GM23338 (cell line): ENCODE data around the gene RNF13. TPM values are rescaled to one million over a fixed set of nuclear protein-coding genes. Genes with fewer than 3 reads are reported as not detected.

Experiments used
- ATAC-seq: fragments of 200-7000 bp; cut with Tn5 transposase; 3 replicates; pipeline ENCODE4 v1.9.1; 2020
- DNase-seq: peaks from one replicate; pipeline ENCODE4 v3.0.0-alpha.2; 2015; ENCODE audit warnings: low spot score
- H2AFZ ChIP-seq: fragments of 200-600 bp; sonication (generic); 2 replicates; pipeline ENCODE4 v1.8.0; 2016; ENCODE audit warnings: antibody characterized with exemption, mild to moderate bottlenecking, moderate library complexity
- H3F3A ChIP-seq: fragments of 200-600 bp; sonication (generic); replicated peaks from 2 replicates; pipeline ENCODE4 v1.8.0; 2017; ENCODE audit warnings: antibody characterized with exemption, mixed run types, low read depth
- H3K27ac ChIP-seq: fragments of 200-600 bp; sonication (generic); 2 replicates; pipeline ENCODE4 v1.6.1; 2016; ENCODE audit warnings: low read depth
- H3K27me3 ChIP-seq: fragments of 200-600 bp; sonication (generic); 2 replicates; pipeline ENCODE4 v1.8.0; 2016; ENCODE audit warnings: mild to moderate bottlenecking, mixed run types, moderate library complexity; ENCODE audit not compliant: insufficient read depth
- H3K36me3 ChIP-seq: fragments of 200-600 bp; sonication (generic); 2 replicates; pipeline ENCODE4 v1.8.0; 2016; ENCODE audit warnings: mild to moderate bottlenecking; ENCODE audit not compliant: insufficient read depth
- H3K4me1 ChIP-seq: fragments of 200-600 bp; sonication (generic); 2 replicates; pipeline ENCODE4 v1.8.0; 2016; ENCODE audit warnings: mild to moderate bottlenecking, moderate library complexity; ENCODE audit not compliant: insufficient read depth
- H3K4me2 ChIP-seq: fragments of 200-600 bp; sonication (generic); 2 replicates; pipeline ENCODE4 v1.7.1; 2017; ENCODE audit warnings: mixed run types
- H3K4me3 ChIP-seq: fragments of 200-600 bp; sonication (generic); 2 replicates; pipeline ENCODE4 v1.6.1; 2016; ENCODE audit warnings: mixed run types
- H3K79me2 ChIP-seq: fragments of 200-600 bp; sonication (generic); replicated peaks from 2 replicates; pipeline ENCODE4 v1.8.0; 2017; ENCODE audit warnings: mild to moderate bottlenecking; ENCODE audit not compliant: insufficient read depth
- H3K9me2 ChIP-seq: fragments of 200-600 bp; sonication (generic); 2 replicates; pipeline ENCODE4 v1.8.0; 2017; ENCODE audit not compliant: insufficient read depth
- H4K20me1 ChIP-seq: fragments of 200-600 bp; sonication (generic); replicated peaks from 2 replicates; pipeline ENCODE4 v1.8.0; 2017; ENCODE audit warnings: mild to moderate bottlenecking; ENCODE audit not compliant: insufficient read depth
- H3K27ac Mint-ChIP-seq: 2 replicates; pipeline ENCODE4 v1.8.0; 2020; ENCODE audit warnings: inconsistent platforms, mild to moderate bottlenecking, moderate library complexity, mixed read lengths
- H3K27me3 Mint-ChIP-seq: 3 replicates; pipeline ENCODE4 v1.8.0; 2022; ENCODE audit warnings: low read depth, mild to moderate bottlenecking, moderate library complexity, mixed read lengths, inconsistent platforms; ENCODE audit not compliant: insufficient read depth, poor library complexity
- H3K36me3 Mint-ChIP-seq: 3 replicates; pipeline ENCODE4 v1.8.0; 2021; ENCODE audit warnings: low read depth, mild to moderate bottlenecking, inconsistent platforms, moderate library complexity, mixed read lengths
- H3K4me1 Mint-ChIP-seq: 3 replicates; pipeline ENCODE4 v1.8.0; 2020; ENCODE audit warnings: mild to moderate bottlenecking, inconsistent platforms, mixed read lengths
- H3K4me3 Mint-ChIP-seq: 3 replicates; pipeline ENCODE4 v1.8.0; 2021; ENCODE audit warnings: moderate library complexity, mild to moderate bottlenecking, inconsistent platforms, mixed read lengths
- H3K9me3 Mint-ChIP-seq: 3 replicates; pipeline ENCODE4 v1.8.0; 2020; ENCODE audit warnings: moderate library complexity, mild to moderate bottlenecking, inconsistent platforms, mixed read lengths
- EZH2 ChIP-seq: fragments of 200-600 bp; sonication (generic); IDR thresholded peaks from one replicate; pipeline ENCODE4 v1.8.0; 2017; ENCODE audit warnings: antibody characterized with exemption, mild to moderate bottlenecking, low read depth; ENCODE audit not compliant: unreplicated experiment
- EZH2phosphoT487 ChIP-seq: fragments of 200-600 bp; sonication (generic); IDR thresholded peaks from one replicate; pipeline ENCODE4 v1.8.1; 2018; ENCODE audit warnings: antibody characterized with exemption; ENCODE audit not compliant: unreplicated experiment
- NANOG ChIP-seq: IDR thresholded peaks from 2 replicates; pipeline ENCODE4 v1.6.1; 2016; ENCODE audit warnings: antibody characterized with exemption, borderline replicate concordance
- POLR2AphosphoS5 ChIP-seq: IDR thresholded peaks from 2 replicates; pipeline ENCODE4 v1.6.1; 2016; ENCODE audit warnings: antibody characterized with exemption, low read depth
- ZNF331 ChIP-seq: fragments of 250-450 bp; sonication (Bioruptor Pico); IDR thresholded peaks from 2 replicates; pipeline ENCODE4 v1.5.0; 2020; ENCODE audit warnings: low read depth, mild to moderate bottlenecking, moderate library complexity
- polyA plus RNA-seq: library from polyadenylated mRNA; unstranded; fragments of >200 nt; fragmentation: Nextera tagmentation; extraction: Ambion mirVana; gene quantifications from 2 replicates; pipeline ENCODE4 v1.2.1, GENCODE V29; 2016
- total RNA-seq: library from RNA; depleted of rRNA; stranded (reverse); fragments of >200 nt; shearing (Covaris generic); gene quantifications from 2 replicates; pipeline ENCODE4 v1.2.3, GENCODE V29; 2014
- TF ChIP-seq, protein P1 (sequence below): IDR thresholded peaks from one replicate; pipeline ENCODE4 v1.6.1; 2018; ENCODE audit warnings: antibody characterized with exemption; ENCODE audit not compliant: unreplicated experiment
- TF ChIP-seq, protein P2 (sequence below), 2 experiments: fragments of 200-600 bp in 1 of 2; sonication (generic) in 1 of 2; conservative IDR thresholded peaks; 2 replicates each; pipeline versions ENCODE4 v1.5.1 to v1.6.1; 2016 to 2017; ENCODE audit warnings: antibody characterized with exemption in 2 of 2, low read depth in 2 of 2, mild to moderate bottlenecking in 2 of 2, moderate library complexity in 1 of 2
- TF ChIP-seq, protein P3 (sequence below): IDR thresholded peaks from 2 replicates; pipeline ENCODE4 v1.6.1; 2016; ENCODE audit warnings: antibody characterized with exemption
- TF ChIP-seq, protein P4 (sequence below): fragments of 250-450 bp; sonication (Bioruptor Pico); IDR thresholded peaks from 2 replicates; pipeline ENCODE4 v1.5.0; 2020; ENCODE audit warnings: mild to moderate bottlenecking, moderate library complexity

The RNF13 gene
- total and polyA plus RNA-seq, 2 experiments from 2014 or later = 46.3 to 101 TPM

DNA sequence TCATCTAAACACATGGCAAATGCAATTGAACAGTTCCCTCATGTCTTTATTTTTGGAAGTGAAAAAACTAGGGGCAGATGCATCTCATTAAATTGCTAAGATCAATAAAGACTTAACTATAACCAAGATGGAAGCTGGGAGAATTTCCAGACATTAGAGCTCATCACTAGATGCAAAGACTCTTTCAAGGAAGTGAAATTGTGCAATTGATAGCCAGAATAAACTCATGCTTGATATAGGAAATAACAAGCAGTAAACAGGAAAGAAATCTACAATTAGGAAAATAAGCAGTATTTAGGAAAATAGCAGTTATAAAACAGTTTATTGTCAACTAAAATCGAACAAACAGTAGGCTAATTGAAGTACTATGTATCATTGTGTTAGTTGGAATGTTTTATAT, 11.8 kb upstream of the RNF13 start:
- Histone ChIP-seq H3K79me2 (no peaks in the 10 kb centered on the region), H3K27me3 (no peaks in the 10 kb centered on the region), H3K4me1 (no peaks in the 10 kb centered on the region), H3F3A (no peaks in the 10 kb centered on the region), H2AFZ (peak overlapping the region; percentile 2; the same call in 1 of the 2 replicates), H3K27ac (no peak overlapping the region), H4K20me1 (no peaks in the 10 kb centered on the region), H3K4me2 (no peak overlapping the region), H3K36me3 (no peaks in the 10 kb centered on the region), H3K4me3 (no peak overlapping the region), H3K9me2 (no peaks in the 10 kb centered on the region)
- peaks cover 2% of the 10 kb centered on the region for H3K27me3 Mint-ChIP-seq
- TF ChIP-seq, protein P1, sequence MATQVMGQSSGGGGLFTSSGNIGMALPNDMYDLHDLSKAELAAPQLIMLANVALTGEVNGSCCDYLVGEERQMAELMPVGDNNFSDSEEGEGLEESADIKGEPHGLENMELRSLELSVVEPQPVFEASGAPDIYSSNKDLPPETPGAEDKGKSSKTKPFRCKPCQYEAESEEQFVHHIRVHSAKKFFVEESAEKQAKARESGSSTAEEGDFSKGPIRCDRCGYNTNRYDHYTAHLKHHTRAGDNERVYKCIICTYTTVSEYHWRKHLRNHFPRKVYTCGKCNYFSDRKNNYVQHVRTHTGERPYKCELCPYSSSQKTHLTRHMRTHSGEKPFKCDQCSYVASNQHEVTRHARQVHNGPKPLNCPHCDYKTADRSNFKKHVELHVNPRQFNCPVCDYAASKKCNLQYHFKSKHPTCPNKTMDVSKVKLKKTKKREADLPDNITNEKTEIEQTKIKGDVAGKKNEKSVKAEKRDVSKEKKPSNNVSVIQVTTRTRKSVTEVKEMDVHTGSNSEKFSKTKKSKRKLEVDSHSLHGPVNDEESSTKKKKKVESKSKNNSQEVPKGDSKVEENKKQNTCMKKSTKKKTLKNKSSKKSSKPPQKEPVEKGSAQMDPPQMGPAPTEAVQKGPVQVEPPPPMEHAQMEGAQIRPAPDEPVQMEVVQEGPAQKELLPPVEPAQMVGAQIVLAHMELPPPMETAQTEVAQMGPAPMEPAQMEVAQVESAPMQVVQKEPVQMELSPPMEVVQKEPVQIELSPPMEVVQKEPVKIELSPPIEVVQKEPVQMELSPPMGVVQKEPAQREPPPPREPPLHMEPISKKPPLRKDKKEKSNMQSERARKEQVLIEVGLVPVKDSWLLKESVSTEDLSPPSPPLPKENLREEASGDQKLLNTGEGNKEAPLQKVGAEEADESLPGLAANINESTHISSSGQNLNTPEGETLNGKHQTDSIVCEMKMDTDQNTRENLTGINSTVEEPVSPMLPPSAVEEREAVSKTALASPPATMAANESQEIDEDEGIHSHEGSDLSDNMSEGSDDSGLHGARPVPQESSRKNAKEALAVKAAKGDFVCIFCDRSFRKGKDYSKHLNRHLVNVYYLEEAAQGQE = no peak
- TF ChIP-seq NANOG = no peak
- TF ChIP-seq, protein P2, sequence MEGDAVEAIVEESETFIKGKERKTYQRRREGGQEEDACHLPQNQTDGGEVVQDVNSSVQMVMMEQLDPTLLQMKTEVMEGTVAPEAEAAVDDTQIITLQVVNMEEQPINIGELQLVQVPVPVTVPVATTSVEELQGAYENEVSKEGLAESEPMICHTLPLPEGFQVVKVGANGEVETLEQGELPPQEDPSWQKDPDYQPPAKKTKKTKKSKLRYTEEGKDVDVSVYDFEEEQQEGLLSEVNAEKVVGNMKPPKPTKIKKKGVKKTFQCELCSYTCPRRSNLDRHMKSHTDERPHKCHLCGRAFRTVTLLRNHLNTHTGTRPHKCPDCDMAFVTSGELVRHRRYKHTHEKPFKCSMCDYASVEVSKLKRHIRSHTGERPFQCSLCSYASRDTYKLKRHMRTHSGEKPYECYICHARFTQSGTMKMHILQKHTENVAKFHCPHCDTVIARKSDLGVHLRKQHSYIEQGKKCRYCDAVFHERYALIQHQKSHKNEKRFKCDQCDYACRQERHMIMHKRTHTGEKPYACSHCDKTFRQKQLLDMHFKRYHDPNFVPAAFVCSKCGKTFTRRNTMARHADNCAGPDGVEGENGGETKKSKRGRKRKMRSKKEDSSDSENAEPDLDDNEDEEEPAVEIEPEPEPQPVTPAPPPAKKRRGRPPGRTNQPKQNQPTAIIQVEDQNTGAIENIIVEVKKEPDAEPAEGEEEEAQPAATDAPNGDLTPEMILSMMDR (conservative IDR thresholded peaks at IDR 0.05; ENCODE audit: low read depth in 2 of 2) = no peak
- no peak for TF ChIP-seq POLR2AphosphoS5
- TF ChIP-seq, protein P3, sequence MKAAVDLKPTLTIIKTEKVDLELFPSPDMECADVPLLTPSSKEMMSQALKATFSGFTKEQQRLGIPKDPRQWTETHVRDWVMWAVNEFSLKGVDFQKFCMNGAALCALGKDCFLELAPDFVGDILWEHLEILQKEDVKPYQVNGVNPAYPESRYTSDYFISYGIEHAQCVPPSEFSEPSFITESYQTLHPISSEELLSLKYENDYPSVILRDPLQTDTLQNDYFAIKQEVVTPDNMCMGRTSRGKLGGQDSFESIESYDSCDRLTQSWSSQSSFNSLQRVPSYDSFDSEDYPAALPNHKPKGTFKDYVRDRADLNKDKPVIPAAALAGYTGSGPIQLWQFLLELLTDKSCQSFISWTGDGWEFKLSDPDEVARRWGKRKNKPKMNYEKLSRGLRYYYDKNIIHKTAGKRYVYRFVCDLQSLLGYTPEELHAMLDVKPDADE = no peak
- TF ChIP-seq, protein P4, sequence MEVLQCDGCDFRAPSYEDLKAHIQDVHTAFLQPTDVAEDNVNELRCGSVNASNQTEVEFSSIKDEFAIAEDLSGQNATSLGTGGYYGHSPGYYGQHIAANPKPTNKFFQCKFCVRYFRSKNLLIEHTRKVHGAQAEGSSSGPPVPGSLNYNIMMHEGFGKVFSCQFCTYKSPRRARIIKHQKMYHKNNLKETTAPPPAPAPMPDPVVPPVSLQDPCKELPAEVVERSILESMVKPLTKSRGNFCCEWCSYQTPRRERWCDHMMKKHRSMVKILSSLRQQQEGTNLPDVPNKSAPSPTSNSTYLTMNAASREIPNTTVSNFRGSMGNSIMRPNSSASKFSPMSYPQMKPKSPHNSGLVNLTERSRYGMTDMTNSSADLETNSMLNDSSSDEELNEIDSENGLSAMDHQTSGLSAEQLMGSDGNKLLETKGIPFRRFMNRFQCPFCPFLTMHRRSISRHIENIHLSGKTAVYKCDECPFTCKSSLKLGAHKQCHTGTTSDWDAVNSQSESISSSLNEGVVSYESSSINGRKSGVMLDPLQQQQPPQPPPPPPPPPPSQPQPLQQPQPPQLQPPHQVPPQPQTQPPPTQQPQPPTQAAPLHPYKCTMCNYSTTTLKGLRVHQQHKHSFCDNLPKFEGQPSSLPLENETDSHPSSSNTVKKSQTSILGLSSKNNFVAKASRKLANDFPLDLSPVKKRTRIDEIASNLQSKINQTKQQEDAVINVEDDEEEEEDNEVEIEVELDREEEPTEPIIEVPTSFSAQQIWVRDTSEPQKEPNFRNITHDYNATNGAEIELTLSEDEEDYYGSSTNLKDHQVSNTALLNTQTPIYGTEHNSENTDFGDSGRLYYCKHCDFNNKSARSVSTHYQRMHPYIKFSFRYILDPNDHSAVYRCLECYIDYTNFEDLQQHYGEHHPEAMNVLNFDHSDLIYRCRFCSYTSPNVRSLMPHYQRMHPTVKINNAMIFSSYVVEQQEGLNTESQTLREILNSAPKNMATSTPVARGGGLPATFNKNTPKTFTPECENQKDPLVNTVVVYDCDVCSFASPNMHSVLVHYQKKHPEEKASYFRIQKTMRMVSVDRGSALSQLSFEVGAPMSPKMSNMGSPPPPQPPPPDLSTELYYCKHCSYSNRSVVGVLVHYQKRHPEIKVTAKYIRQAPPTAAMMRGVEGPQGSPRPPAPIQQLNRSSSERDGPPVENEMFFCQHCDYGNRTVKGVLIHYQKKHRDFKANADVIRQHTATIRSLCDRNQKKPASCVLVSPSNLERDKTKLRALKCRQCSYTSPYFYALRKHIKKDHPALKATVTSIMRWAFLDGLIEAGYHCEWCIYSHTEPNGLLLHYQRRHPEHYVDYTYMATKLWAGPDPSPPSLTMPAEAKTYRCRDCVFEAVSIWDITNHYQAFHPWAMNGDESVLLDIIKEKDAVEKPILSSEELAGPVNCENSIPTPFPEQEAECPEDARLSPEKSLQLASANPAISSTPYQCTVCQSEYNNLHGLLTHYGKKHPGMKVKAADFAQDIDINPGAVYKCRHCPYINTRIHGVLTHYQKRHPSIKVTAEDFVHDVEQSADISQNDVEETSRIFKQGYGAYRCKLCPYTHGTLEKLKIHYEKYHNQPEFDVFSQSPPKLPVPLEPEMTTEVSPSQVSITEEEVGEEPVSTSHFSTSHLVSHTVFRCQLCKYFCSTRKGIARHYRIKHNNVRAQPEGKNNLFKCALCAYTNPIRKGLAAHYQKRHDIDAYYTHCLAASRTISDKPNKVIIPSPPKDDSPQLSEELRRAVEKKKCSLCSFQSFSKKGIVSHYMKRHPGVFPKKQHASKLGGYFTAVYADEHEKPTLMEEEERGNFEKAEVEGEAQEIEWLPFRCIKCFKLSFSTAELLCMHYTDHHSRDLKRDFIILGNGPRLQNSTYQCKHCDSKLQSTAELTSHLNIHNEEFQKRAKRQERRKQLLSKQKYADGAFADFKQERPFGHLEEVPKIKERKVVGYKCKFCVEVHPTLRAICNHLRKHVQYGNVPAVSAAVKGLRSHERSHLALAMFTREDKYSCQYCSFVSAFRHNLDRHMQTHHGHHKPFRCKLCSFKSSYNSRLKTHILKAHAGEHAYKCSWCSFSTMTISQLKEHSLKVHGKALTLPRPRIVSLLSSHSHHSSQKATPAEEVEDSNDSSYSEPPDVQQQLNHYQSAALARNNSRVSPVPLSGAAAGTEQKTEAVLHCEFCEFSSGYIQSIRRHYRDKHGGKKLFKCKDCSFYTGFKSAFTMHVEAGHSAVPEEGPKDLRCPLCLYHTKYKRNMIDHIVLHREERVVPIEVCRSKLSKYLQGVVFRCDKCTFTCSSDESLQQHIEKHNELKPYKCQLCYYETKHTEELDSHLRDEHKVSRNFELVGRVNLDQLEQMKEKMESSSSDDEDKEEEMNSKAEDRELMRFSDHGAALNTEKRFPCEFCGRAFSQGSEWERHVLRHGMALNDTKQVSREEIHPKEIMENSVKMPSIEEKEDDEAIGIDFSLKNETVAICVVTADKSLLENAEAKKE (CRISPR knock-in tag) = no peak
- no peak for TF ChIP-seq EZH2
- no peak for TF ChIP-seq EZH2phosphoT487
- no peak for TF ChIP-seq ZNF331 (CRISPR knock-in tag)
- H3K4me1 Mint-ChIP-seq = no peaks in the 10 kb centered on the region
- no peaks in the 10 kb centered on the region; the same call in 2 of the 3 replicates for H3K9me3 Mint-ChIP-seq
- H3K36me3 Mint-ChIP-seq = no peaks in the 10 kb centered on the region
- ATAC-seq (no peak), DNase-seq (no peak)
- H3K27ac Mint-ChIP-seq = no peak overlapping the region
- H3K4me3 Mint-ChIP-seq = no peak overlapping the region
